NCI-H524 treated with DMSO at 0.1 percent for 48 hours (cell line): ENCODE results near the gene ROPN1B.
"Not testable (repeated sequence)": the region's sequence is repeated elsewhere in the genome, so short reads cannot be mapped to it uniquely, and the experiment has no call there.

Experiments used
- DNase-seq: peaks from one replicate; lab custom pipeline; 2025; lab: John Stamatoyannopoulos, UW

The ROPN1B gene

GRCh38 chr3:125958511-125959316 is 10.3 kb upstream of the ROPN1B start:
- no peak for DNase-seq

GRCh38 chr3:125959317-125960065 is 9.5 kb upstream of the ROPN1B start:
- no peak for DNase-seq

- DNase-seq, result no peak
Measured at GRCh38 chr3:125960066-125960424, 8.9 kb upstream of the ROPN1B start.

GRCh38 chr3:125960456-125961288 is 8.3 kb upstream of the ROPN1B start:
- DNase-seq, result no peak

- no peak for DNase-seq
Measured at GRCh38 chr3:125961289-125961589, 7.7 kb upstream of the ROPN1B start.

GRCh38 chr3:125963834-125964233 is 5.1 kb upstream of the ROPN1B start:
- not testable (repeated sequence) for DNase-seq

GRCh38 chr3:125965505-125965904 is 3.5 kb upstream of the ROPN1B start:
- no peak for DNase-seq

- DNase-seq, result no peak
Measured at GRCh38 chr3:125967156-125967555, 1.8 kb upstream of the ROPN1B start.

- not testable (repeated sequence) for DNase-seq
Measured at GRCh38 chr3:125968121-125968520, 857 bp upstream of the ROPN1B start.

- DNase-seq, result peak; percentile 32
Measured at GRCh38 chr3:125971997-125972944, 3.3 kb downstream of the ROPN1B start.

- not testable (repeated sequence) for DNase-seq
Measured at GRCh38 chr3:125975245-125976002, 6.4 kb downstream of the ROPN1B start.

GRCh38 chr3:125976003-125976390 is 7.0 kb downstream of the ROPN1B start:
- not testable (repeated sequence) for DNase-seq

- DNase-seq, result not testable (repeated sequence)
Measured at GRCh38 chr3:125977104-125977503, 8.1 kb downstream of the ROPN1B start.

- DNase-seq, result not testable (repeated sequence)
Measured at GRCh38 chr3:125984951-125985350, 16.0 kb downstream of the ROPN1B start.

GRCh38 chr3:125990253-125990970 is 21.4 kb downstream of the ROPN1B start:
- DNase-seq, result peak; percentile 59

- DNase-seq, result not testable (repeated sequence)
Measured at GRCh38 chr3:125996751-125997150, 27.8 kb downstream of the ROPN1B start.

GRCh38 chr3:126002189-126002588 is 33.2 kb downstream of the ROPN1B start:
- no peak for DNase-seq

- DNase-seq, result no peak
Measured at GRCh38 chr3:126003447-126004190, 34.6 kb downstream of the ROPN1B start.

- DNase-seq, result no peak
Measured at GRCh38 chr3:126004217-126004616, 35.2 kb downstream of the ROPN1B start.
